GM23338 (cell line): ENCODE data around the gene VSIG8. TPM values are rescaled to one million over a fixed set of nuclear protein-coding genes. Genes with fewer than 3 reads are reported as not detected.

Experiments
- ATAC-seq: fragments of 200-7000 bp; cut with Tn5 transposase; 3 replicates; pipeline ENCODE4 v1.9.1; 2020
- DNase-seq: peaks from one replicate; pipeline ENCODE4 v3.0.0-alpha.2; 2015; ENCODE audit warnings: low spot score
- H2AFZ ChIP-seq: fragments of 200-600 bp; sonication (generic); 2 replicates; pipeline ENCODE4 v1.8.0; 2016; ENCODE audit warnings: antibody characterized with exemption, mild to moderate bottlenecking, moderate library complexity
- H3F3A ChIP-seq: fragments of 200-600 bp; sonication (generic); replicated peaks from 2 replicates; pipeline ENCODE4 v1.8.0; 2017; ENCODE audit warnings: antibody characterized with exemption, mixed run types, low read depth
- H3K27ac ChIP-seq: fragments of 200-600 bp; sonication (generic); 2 replicates; pipeline ENCODE4 v1.6.1; 2016; ENCODE audit warnings: low read depth
- H3K27me3 ChIP-seq: fragments of 200-600 bp; sonication (generic); 2 replicates; pipeline ENCODE4 v1.8.0; 2016; ENCODE audit warnings: mild to moderate bottlenecking, mixed run types, moderate library complexity; ENCODE audit not compliant: insufficient read depth
- H3K36me3 ChIP-seq: fragments of 200-600 bp; sonication (generic); 2 replicates; pipeline ENCODE4 v1.8.0; 2016; ENCODE audit warnings: mild to moderate bottlenecking; ENCODE audit not compliant: insufficient read depth
- H3K4me1 ChIP-seq: fragments of 200-600 bp; sonication (generic); 2 replicates; pipeline ENCODE4 v1.8.0; 2016; ENCODE audit warnings: mild to moderate bottlenecking, moderate library complexity; ENCODE audit not compliant: insufficient read depth
- H3K4me2 ChIP-seq: fragments of 200-600 bp; sonication (generic); 2 replicates; pipeline ENCODE4 v1.7.1; 2017; ENCODE audit warnings: mixed run types
- H3K4me3 ChIP-seq: fragments of 200-600 bp; sonication (generic); 2 replicates; pipeline ENCODE4 v1.6.1; 2016; ENCODE audit warnings: mixed run types
- H3K79me2 ChIP-seq: fragments of 200-600 bp; sonication (generic); replicated peaks from 2 replicates; pipeline ENCODE4 v1.8.0; 2017; ENCODE audit warnings: mild to moderate bottlenecking; ENCODE audit not compliant: insufficient read depth
- H3K9me2 ChIP-seq: fragments of 200-600 bp; sonication (generic); 2 replicates; pipeline ENCODE4 v1.8.0; 2017; ENCODE audit not compliant: insufficient read depth
- H4K20me1 ChIP-seq: fragments of 200-600 bp; sonication (generic); replicated peaks from 2 replicates; pipeline ENCODE4 v1.8.0; 2017; ENCODE audit warnings: mild to moderate bottlenecking; ENCODE audit not compliant: insufficient read depth
- H3K27ac Mint-ChIP-seq: 2 replicates; pipeline ENCODE4 v1.8.0; 2020; ENCODE audit warnings: inconsistent platforms, mild to moderate bottlenecking, moderate library complexity, mixed read lengths
- H3K27me3 Mint-ChIP-seq: 3 replicates; pipeline ENCODE4 v1.8.0; 2022; ENCODE audit warnings: low read depth, mild to moderate bottlenecking, moderate library complexity, mixed read lengths, inconsistent platforms; ENCODE audit not compliant: insufficient read depth, poor library complexity
- H3K36me3 Mint-ChIP-seq: 3 replicates; pipeline ENCODE4 v1.8.0; 2021; ENCODE audit warnings: low read depth, mild to moderate bottlenecking, inconsistent platforms, moderate library complexity, mixed read lengths
- H3K4me1 Mint-ChIP-seq: 3 replicates; pipeline ENCODE4 v1.8.0; 2020; ENCODE audit warnings: mild to moderate bottlenecking, inconsistent platforms, mixed read lengths
- H3K4me3 Mint-ChIP-seq: 3 replicates; pipeline ENCODE4 v1.8.0; 2021; ENCODE audit warnings: moderate library complexity, mild to moderate bottlenecking, inconsistent platforms, mixed read lengths
- H3K9me3 Mint-ChIP-seq: 3 replicates; pipeline ENCODE4 v1.8.0; 2020; ENCODE audit warnings: moderate library complexity, mild to moderate bottlenecking, inconsistent platforms, mixed read lengths
- EZH2 ChIP-seq: fragments of 200-600 bp; sonication (generic); IDR thresholded peaks from one replicate; pipeline ENCODE4 v1.8.0; 2017; ENCODE audit warnings: antibody characterized with exemption, mild to moderate bottlenecking, low read depth; ENCODE audit not compliant: unreplicated experiment
- STAT1 ChIP-seq: IDR thresholded peaks from one replicate; pipeline ENCODE4 v1.6.1; 2016; ENCODE audit warnings: antibody characterized with exemption; ENCODE audit not compliant: unreplicated experiment
- ZNF462 ChIP-seq: fragments of 250-450 bp; sonication (Bioruptor Pico); IDR thresholded peaks from 2 replicates; pipeline ENCODE4 v1.5.0; 2020; ENCODE audit warnings: mild to moderate bottlenecking, moderate library complexity
- polyA plus RNA-seq: library from polyadenylated mRNA; unstranded; fragments of >200 nt; fragmentation: Nextera tagmentation; extraction: Ambion mirVana; gene quantifications from 2 replicates; pipeline ENCODE4 v1.2.1, GENCODE V29; 2016
- total RNA-seq: library from RNA; depleted of rRNA; stranded (reverse); fragments of >200 nt; shearing (Covaris generic); gene quantifications from 2 replicates; pipeline ENCODE4 v1.2.3, GENCODE V29; 2014
- TF ChIP-seq, protein P1 (sequence below): IDR thresholded peaks from 2 replicates; pipeline ENCODE4 v1.6.1; 2016; ENCODE audit warnings: antibody characterized with exemption
- TF ChIP-seq, protein P2 (sequence below), 2 experiments: fragments of 200-600 bp in 1 of 2; sonication (generic) in 1 of 2; conservative IDR thresholded peaks; 2 replicates each; pipeline versions ENCODE4 v1.5.1 to v1.6.1; 2016 to 2017; ENCODE audit warnings: antibody characterized with exemption in 2 of 2, low read depth in 2 of 2, mild to moderate bottlenecking in 2 of 2, moderate library complexity in 1 of 2
- TF ChIP-seq, protein P3 (sequence below): IDR thresholded peaks from one replicate; pipeline ENCODE4 v1.6.1; 2018; ENCODE audit warnings: antibody characterized with exemption; ENCODE audit not compliant: unreplicated experiment

Gene VSIG8
- total and polyA plus RNA-seq, 2 experiments from 2014 or later = not detected

DNA sequence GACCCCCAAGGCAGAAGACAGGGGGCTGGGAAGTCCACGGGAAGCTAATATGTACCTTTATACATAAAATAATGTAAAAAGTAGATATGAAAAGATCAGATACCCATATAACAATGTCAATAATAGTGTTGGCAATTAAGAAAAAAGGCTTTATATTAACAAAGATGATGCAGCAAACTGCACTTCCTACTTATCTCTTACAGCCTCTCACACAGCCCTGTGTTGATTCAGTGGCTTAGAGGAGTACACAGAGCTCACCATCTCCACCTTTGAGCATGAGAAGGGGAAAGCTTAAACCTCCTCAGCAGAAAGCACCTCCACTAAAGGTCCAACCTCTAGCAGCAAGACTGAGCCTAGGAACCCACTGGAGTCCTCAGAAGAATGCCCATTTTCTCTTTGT is 7.2 kb upstream of the VSIG8 start (continued):
- no peak for TF ChIP-seq ZNF462 (CRISPR knock-in tag)

DNA sequence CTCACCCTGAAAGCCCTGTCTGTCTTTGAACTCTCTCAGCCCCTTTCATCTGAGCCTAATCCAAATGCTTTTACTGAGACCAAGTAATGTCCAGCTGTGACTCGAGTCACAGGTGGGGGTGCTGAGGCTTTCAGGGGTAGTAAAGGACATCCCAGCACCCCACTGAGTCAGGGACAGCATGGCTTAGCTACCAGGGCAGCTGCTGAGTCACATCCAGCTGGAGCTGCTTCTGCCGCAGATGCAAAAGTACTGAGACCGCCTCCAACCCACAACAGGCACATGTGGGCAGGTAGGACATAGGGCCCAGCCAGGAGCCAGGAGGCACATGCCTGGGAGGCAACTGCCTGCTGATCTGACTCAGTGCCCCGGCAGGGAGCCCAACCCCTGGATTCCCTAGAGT is 6.7 kb upstream of the VSIG8 start:
- H3K27me3 Mint-ChIP-seq = peaks cover 5% of the 10 kb centered on the region
- H3K4me1 Mint-ChIP-seq = peaks cover 7% of the 10 kb centered on the region
- peak overlapping the region; percentile 41; the same call in 1 of the 2 replicates for H3K27ac Mint-ChIP-seq
- Histone ChIP-seq H3K36me3 (no peaks in the 10 kb centered on the region; the same call in 1 of the 2 replicates), H4K20me1 (no peaks in the 10 kb centered on the region), H3K27me3 (no peaks in the 10 kb centered on the region), H3K4me1 (no peaks in the 10 kb centered on the region), H3K27ac (no peak overlapping the region), H3K4me3 (no peak overlapping the region), H2AFZ (no peak overlapping the region), H3K79me2 (no peaks in the 10 kb centered on the region), H3F3A (no peaks in the 10 kb centered on the region), H3K9me2 (no peaks in the 10 kb centered on the region), H3K4me2 (no peak overlapping the region)
- H3K9me3 Mint-ChIP-seq = no peaks in the 10 kb centered on the region
- H3K36me3 Mint-ChIP-seq = no peaks in the 10 kb centered on the region
- DNase-seq (no peak), ATAC-seq (no peak; the same call in 2 of the 3 replicates)
- H3K4me3 Mint-ChIP-seq = no peak overlapping the region
- TF ChIP-seq, protein P1, sequence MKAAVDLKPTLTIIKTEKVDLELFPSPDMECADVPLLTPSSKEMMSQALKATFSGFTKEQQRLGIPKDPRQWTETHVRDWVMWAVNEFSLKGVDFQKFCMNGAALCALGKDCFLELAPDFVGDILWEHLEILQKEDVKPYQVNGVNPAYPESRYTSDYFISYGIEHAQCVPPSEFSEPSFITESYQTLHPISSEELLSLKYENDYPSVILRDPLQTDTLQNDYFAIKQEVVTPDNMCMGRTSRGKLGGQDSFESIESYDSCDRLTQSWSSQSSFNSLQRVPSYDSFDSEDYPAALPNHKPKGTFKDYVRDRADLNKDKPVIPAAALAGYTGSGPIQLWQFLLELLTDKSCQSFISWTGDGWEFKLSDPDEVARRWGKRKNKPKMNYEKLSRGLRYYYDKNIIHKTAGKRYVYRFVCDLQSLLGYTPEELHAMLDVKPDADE = no peak
- TF ChIP-seq EZH2 = no peak
- TF ChIP-seq, protein P2, sequence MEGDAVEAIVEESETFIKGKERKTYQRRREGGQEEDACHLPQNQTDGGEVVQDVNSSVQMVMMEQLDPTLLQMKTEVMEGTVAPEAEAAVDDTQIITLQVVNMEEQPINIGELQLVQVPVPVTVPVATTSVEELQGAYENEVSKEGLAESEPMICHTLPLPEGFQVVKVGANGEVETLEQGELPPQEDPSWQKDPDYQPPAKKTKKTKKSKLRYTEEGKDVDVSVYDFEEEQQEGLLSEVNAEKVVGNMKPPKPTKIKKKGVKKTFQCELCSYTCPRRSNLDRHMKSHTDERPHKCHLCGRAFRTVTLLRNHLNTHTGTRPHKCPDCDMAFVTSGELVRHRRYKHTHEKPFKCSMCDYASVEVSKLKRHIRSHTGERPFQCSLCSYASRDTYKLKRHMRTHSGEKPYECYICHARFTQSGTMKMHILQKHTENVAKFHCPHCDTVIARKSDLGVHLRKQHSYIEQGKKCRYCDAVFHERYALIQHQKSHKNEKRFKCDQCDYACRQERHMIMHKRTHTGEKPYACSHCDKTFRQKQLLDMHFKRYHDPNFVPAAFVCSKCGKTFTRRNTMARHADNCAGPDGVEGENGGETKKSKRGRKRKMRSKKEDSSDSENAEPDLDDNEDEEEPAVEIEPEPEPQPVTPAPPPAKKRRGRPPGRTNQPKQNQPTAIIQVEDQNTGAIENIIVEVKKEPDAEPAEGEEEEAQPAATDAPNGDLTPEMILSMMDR (conservative IDR thresholded peaks at IDR 0.05; ENCODE audit: low read depth in 2 of 2) = no peak
- TF ChIP-seq STAT1 = no peak
- TF ChIP-seq, protein P3, sequence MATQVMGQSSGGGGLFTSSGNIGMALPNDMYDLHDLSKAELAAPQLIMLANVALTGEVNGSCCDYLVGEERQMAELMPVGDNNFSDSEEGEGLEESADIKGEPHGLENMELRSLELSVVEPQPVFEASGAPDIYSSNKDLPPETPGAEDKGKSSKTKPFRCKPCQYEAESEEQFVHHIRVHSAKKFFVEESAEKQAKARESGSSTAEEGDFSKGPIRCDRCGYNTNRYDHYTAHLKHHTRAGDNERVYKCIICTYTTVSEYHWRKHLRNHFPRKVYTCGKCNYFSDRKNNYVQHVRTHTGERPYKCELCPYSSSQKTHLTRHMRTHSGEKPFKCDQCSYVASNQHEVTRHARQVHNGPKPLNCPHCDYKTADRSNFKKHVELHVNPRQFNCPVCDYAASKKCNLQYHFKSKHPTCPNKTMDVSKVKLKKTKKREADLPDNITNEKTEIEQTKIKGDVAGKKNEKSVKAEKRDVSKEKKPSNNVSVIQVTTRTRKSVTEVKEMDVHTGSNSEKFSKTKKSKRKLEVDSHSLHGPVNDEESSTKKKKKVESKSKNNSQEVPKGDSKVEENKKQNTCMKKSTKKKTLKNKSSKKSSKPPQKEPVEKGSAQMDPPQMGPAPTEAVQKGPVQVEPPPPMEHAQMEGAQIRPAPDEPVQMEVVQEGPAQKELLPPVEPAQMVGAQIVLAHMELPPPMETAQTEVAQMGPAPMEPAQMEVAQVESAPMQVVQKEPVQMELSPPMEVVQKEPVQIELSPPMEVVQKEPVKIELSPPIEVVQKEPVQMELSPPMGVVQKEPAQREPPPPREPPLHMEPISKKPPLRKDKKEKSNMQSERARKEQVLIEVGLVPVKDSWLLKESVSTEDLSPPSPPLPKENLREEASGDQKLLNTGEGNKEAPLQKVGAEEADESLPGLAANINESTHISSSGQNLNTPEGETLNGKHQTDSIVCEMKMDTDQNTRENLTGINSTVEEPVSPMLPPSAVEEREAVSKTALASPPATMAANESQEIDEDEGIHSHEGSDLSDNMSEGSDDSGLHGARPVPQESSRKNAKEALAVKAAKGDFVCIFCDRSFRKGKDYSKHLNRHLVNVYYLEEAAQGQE = no peak
